Smooth muscle cell (in vitro differentiated cells): Measurements from ENCODE around the gene CCDC51. TPM values are rescaled to one million over a fixed set of nuclear protein-coding genes. Genes with fewer than 3 reads are reported as not detected.

Experiments used
- DNase-seq: peaks from one replicate; lab custom pipeline; 2025; ENCODE audit not compliant: unreplicated experiment; lab: John Stamatoyannopoulos, UW
- H2AFZ ChIP-seq: fragments of 200-600 bp; sonication (generic); 2 replicates; pipeline ENCODE4 v1.6.0; 2016; ENCODE audit warnings: antibody characterized with exemption, low read depth, mild to moderate bottlenecking
- H3F3A ChIP-seq: fragments of 200-600 bp; sonication (generic); 2 replicates; pipeline ENCODE4 v1.6.0; 2017; ENCODE audit warnings: antibody characterized with exemption, low read depth
- H3K27ac ChIP-seq: fragments of 200-600 bp; sonication (generic); 2 replicates; pipeline ENCODE4 v1.5.1; 2016; ENCODE audit warnings: low read depth, mild to moderate bottlenecking
- H3K27me3 ChIP-seq: fragments of 200-600 bp; sonication (generic); 2 replicates; pipeline ENCODE4 v1.6.1; 2016; ENCODE audit warnings: low read depth, mild to moderate bottlenecking
- H3K36me3 ChIP-seq: fragments of 200-600 bp; sonication (generic); 2 replicates; pipeline ENCODE4 v1.5.1; 2016; ENCODE audit warnings: low read depth
- H3K4me1 ChIP-seq: fragments of 200-600 bp; sonication (generic); 2 replicates; pipeline ENCODE4 v1.5.1; 2016; ENCODE audit warnings: low read depth
- H3K4me2 ChIP-seq: fragments of 200-600 bp; sonication (generic); 2 replicates; pipeline ENCODE4 v1.6.0; 2016; ENCODE audit warnings: mild to moderate bottlenecking
- H3K4me3 ChIP-seq: fragments of 200-600 bp; sonication (generic); 2 replicates; pipeline ENCODE4 v1.5.1; 2016; ENCODE audit warnings: mild to moderate bottlenecking
- H3K79me2 ChIP-seq: fragments of 200-600 bp; sonication (generic); 2 replicates; pipeline ENCODE4 v1.6.0; 2016; ENCODE audit warnings: low read depth, mild to moderate bottlenecking
- H3K9ac ChIP-seq: fragments of 200-600 bp; sonication (generic); 2 replicates; pipeline ENCODE4 v1.6.0; 2016; ENCODE audit warnings: low read depth
- H3K9me3 ChIP-seq: fragments of 200-600 bp; sonication (generic); replicated peaks from 2 replicates; pipeline ENCODE4 v1.5.1; 2016; ENCODE audit warnings: low read depth
- H4K20me1 ChIP-seq: fragments of 200-600 bp; sonication (generic); 2 replicates; pipeline ENCODE4 v1.6.0; 2016; ENCODE audit warnings: low read depth
- WGBS: methylation state at CpG from one replicate; pipeline ENCODE4 v1.1.7; 2016; ENCODE audit warnings: low lambda C conversion rate; 5-methylcytosine and 5-hydroxymethylcytosine counted together
- polyA plus RNA-seq: library from polyadenylated mRNA; unstranded; fragments of >200 nt; fragmentation: Nextera tagmentation; extraction: Ambion mirVana; gene quantifications from 2 replicates; pipeline ENCODE4 v1.2.1, GENCODE V29; 2016
- total RNA-seq: library from RNA; depleted of rRNA; stranded (reverse); fragments of >200 nt; gene quantifications from 2 replicates; pipeline ENCODE4 v1.2.3, GENCODE V29; 2014
- TF ChIP-seq, protein P1 (sequence below): fragments of 200-600 bp; sonication (generic); IDR thresholded peaks from 2 replicates; pipeline ENCODE4 v1.5.1; 2017; ENCODE audit warnings: borderline replicate concordance, mild to moderate bottlenecking, antibody characterized with exemption; ENCODE audit not compliant: insufficient read depth, poor library complexity, severe bottlenecking

Gene CCDC51
- total and polyA plus RNA-seq, 2 experiments from 2014 or later, result 9.0 to 18.3 TPM

- Histone ChIP-seq H3K36me3 (no peaks in the 10 kb centered on the region), H3F3A (no peaks in the 10 kb centered on the region), H3K27ac (no peak overlapping the region), H3K9me3 (no peaks in the 10 kb centered on the region), H3K9ac (no peak overlapping the region), H3K79me2 (no peaks in the 10 kb centered on the region), H3K27me3 (no peaks in the 10 kb centered on the region), H3K4me1 (no peaks in the 10 kb centered on the region), H3K4me2 (no peak overlapping the region), H2AFZ (no peak overlapping the region), H3K4me3 (no peak overlapping the region), H4K20me1 (peaks cover 42% of the 10 kb centered on the region)
- DNase-seq, result no peak
- 98% methylated on average over 9 of the region's 9 CpGs for WGBS
- TF ChIP-seq, protein P1, sequence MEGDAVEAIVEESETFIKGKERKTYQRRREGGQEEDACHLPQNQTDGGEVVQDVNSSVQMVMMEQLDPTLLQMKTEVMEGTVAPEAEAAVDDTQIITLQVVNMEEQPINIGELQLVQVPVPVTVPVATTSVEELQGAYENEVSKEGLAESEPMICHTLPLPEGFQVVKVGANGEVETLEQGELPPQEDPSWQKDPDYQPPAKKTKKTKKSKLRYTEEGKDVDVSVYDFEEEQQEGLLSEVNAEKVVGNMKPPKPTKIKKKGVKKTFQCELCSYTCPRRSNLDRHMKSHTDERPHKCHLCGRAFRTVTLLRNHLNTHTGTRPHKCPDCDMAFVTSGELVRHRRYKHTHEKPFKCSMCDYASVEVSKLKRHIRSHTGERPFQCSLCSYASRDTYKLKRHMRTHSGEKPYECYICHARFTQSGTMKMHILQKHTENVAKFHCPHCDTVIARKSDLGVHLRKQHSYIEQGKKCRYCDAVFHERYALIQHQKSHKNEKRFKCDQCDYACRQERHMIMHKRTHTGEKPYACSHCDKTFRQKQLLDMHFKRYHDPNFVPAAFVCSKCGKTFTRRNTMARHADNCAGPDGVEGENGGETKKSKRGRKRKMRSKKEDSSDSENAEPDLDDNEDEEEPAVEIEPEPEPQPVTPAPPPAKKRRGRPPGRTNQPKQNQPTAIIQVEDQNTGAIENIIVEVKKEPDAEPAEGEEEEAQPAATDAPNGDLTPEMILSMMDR, result no peak
Observed at GRCh38 chr3:48418651-48419050, 21.3 kb downstream of the CCDC51 start.

DNA sequence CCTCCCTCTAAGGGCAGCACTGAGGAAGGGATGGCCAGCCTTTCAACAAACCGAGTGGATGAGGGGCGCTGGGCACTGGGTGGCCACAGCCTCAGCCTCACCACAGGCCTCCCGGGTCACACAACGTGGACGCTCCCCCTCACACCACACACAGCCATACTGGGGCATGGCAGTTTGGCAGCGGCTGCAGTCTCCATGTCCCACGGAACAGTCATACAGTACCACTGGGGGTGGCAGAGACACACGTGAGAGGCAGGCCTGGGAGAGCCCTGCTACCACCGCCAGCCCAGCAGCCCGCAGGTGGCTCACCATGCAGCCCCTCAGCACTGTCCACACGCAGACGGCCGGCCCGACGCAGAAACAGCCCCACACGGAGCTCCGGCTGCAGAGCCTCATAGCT is 21.8 kb downstream of the CCDC51 start:
- WGBS, result 95% methylated on average over 17 of the region's 17 CpGs
- H3K27ac ChIP-seq, result no peak overlapping the region
- H4K20me1 ChIP-seq, result peaks cover 37% of the 10 kb centered on the region
- H3K27me3 ChIP-seq, result no peaks in the 10 kb centered on the region
- TF ChIP-seq, protein P1, result no peak
- no peaks in the 10 kb centered on the region for H3F3A ChIP-seq
- no peak overlapping the region for H2AFZ ChIP-seq
- no peaks in the 10 kb centered on the region for H3K4me1 ChIP-seq
- no peaks in the 10 kb centered on the region for H3K79me2 ChIP-seq
- no peak for DNase-seq
- no peak overlapping the region for H3K9ac ChIP-seq
- H3K36me3 ChIP-seq, result no peaks in the 10 kb centered on the region
- H3K4me2 ChIP-seq, result no peak overlapping the region
- no peak overlapping the region for H3K4me3 ChIP-seq
- no peaks in the 10 kb centered on the region for H3K9me3 ChIP-seq

GRCh38 chr3:48417529-48418108 is 22.3 kb downstream of the CCDC51 start:
- Histone ChIP-seq H3K9ac (no peak overlapping the region), H2AFZ (no peak overlapping the region), H3K27me3 (no peaks in the 10 kb centered on the region), H3K9me3 (no peaks in the 10 kb centered on the region), H3K36me3 (no peaks in the 10 kb centered on the region), H3F3A (no peaks in the 10 kb centered on the region), H3K79me2 (no peaks in the 10 kb centered on the region), H4K20me1 (peaks cover 32% of the 10 kb centered on the region), H3K27ac (no peak overlapping the region), H3K4me1 (no peaks in the 10 kb centered on the region), H3K4me2 (no peak overlapping the region), H3K4me3 (no peak overlapping the region)
- WGBS, result 98% methylated on average over 14 of the region's 14 CpGs
- no peak for DNase-seq
- TF ChIP-seq, protein P1, result no peak

DNA sequence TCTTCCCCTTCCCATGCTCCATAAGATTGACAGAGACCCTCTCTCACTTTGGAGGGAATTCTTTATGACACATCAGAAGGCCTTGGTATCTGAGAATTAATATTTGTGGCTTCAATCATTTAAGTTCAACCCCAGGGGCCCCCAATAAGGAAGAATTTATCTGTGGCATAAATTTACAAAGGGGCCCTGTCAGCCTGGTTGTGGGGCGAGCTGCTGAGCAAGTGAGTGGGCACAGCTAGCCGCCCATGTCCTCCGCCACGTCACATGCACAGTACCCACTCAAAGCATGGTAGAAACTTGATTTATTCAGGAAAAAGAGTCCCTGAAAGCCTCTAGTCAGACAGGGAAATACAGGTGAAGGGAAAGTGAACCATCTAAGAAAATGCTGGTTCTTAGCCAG is 23.4 kb downstream of the CCDC51 start:
- WGBS, result 99% methylated on average over 4 of the region's 4 CpGs
- no peaks in the 10 kb centered on the region for H3F3A ChIP-seq
- no peaks in the 10 kb centered on the region for H3K9me3 ChIP-seq
- H2AFZ ChIP-seq, result no peak overlapping the region
- peaks cover 21% of the 10 kb centered on the region for H4K20me1 ChIP-seq
- no peak for DNase-seq
- no peak overlapping the region for H3K4me3 ChIP-seq
- H3K4me1 ChIP-seq, result no peaks in the 10 kb centered on the region
- H3K27ac ChIP-seq, result no peak overlapping the region
- no peaks in the 10 kb centered on the region for H3K36me3 ChIP-seq
- H3K9ac ChIP-seq, result no peak overlapping the region
- TF ChIP-seq, protein P1, result no peak
- H3K4me2 ChIP-seq, result no peak overlapping the region
- no peaks in the 10 kb centered on the region for H3K27me3 ChIP-seq
- no peaks in the 10 kb centered on the region for H3K79me2 ChIP-seq
